Astrocyte (in vitro differentiated cells and primary cell): ENCODE measurements around the gene YTHDF1.

Experiments used
- CTCF ChIP-seq: IDR thresholded peaks from 2 replicates; pipeline ENCODE4 v1.5.1; 2011; ENCODE audit warnings: low read depth, mild to moderate bottlenecking, inconsistent platforms, low read length, moderate library complexity; ENCODE audit not compliant: insufficient read depth
- EZH2 ChIP-seq: IDR thresholded peaks from 2 replicates; pipeline ENCODE4 v1.6.1; 2012; ENCODE audit warnings: mild to moderate bottlenecking, low read length, inconsistent platforms; ENCODE audit not compliant: insufficient read depth

- TF ChIP-seq CTCF (no peak), EZH2 (no peak)
These were observed 1.4 kb downstream of the YTHDF1 start for GRCh38 chr20:63214514-63214913.
